Measurements from ENCODE around the gene PDE8B.

- TF ChIP-seq CTCF (IDR thresholded peaks at IDR 0.05; ENCODE audit: insufficient read depth, low read depth, low read length) (peak; percentile 45), EZH2 (IDR thresholded peaks at IDR 0.05; ENCODE audit: insufficient read depth, low read length) (no peak)
Observed at GRCh38 chr5:77239126-77239741, 28.8 kb downstream of the PDE8B start.
